HCT116 (cell line): ENCODE data around the gene ARL4A. TPM values are rescaled to one million over a fixed set of nuclear protein-coding genes. Genes with fewer than 3 reads are reported as not detected.

Experiments used
- ATAC-seq: fragments of 200-7000 bp; cut with Tn5 transposase; 2 replicates; pipeline ENCODE4 v1.9.1; 2020; ENCODE audit warnings: mild to moderate bottlenecking, moderate library complexity
- BruUV-seq: library from RNA; stranded (reverse); fragments of 400-500 nt; replicated peaks from 2 replicates; lab custom pipeline; 2021; lab: Mats Ljungman, UMichigan
- CTCF ChIA-PET: fragments of 300-600 bp; sonication (Branson Sonifier 250); formaldehyde crosslinking; loops from one replicate; lab custom pipeline; 2021; ENCODE audit warnings: antibody characterized with exemption; lab: Charles Lee
- POLR2A ChIA-PET: fragments of 300-600, 350-600 bp; sonication (Branson Sonifier 250); formaldehyde crosslinking; loops from one replicate; lab custom pipeline; 2021; ENCODE audit warnings: antibody characterized with exemption; lab: Charles Lee
- RAD21 ChIA-PET, 2 experiments: fragments of 300-600 bp; sonication (Branson Sonifier 250); formaldehyde crosslinking; loops; one replicate each; lab custom pipeline; 2023; ENCODE audit warnings: low total read pairs in 2 of 2; ENCODE audit not compliant: uncharacterized antibody in 2 of 2, unreplicated experiment in 2 of 2, low non-redundant PET in 1 of 2; lab: Charles Lee
- DNase-seq: peaks from one replicate; pipeline ENCODE4 v3.0.0-alpha.2; 2010; ENCODE audit warnings: low read depth, low spot score
- H2AFZ ChIP-seq: fragments of 200-600 bp; shearing (Covaris generic), sonication (generic); 2 replicates; pipeline ENCODE4 v1.6.1; 2017; ENCODE audit warnings: low read depth, mixed run types, mixed read lengths, antibody characterized with exemption, low read length; ENCODE audit not compliant: poor library complexity, severe bottlenecking
- H3K27ac ChIP-seq: 2 replicates; pipeline ENCODE4 v1.5.1; 2012; ENCODE audit warnings: low read depth, low read length
- H3K27me3 ChIP-seq: fragments of 200-600 bp; sonication (generic); 2 replicates; pipeline ENCODE4 v1.6.1; 2016; ENCODE audit warnings: mixed run types, low read length, mixed read lengths; ENCODE audit not compliant: insufficient read depth
- H3K36me3 ChIP-seq, 2 experiments: fragments of 200-500 bp in 1 of 2; fragments of 200-600 bp in 1 of 2; sonication (Bioruptor generic) in 1 of 2; sonication (generic) in 1 of 2; 2 replicates each; pipeline versions ENCODE4 v1.5.1 to v1.6.1; 2014 to 2016; ENCODE audit warnings: low read length in 2 of 2, inconsistent platforms in 1 of 2, mixed read lengths in 1 of 2, mixed run types in 1 of 2; ENCODE audit not compliant: insufficient read depth in 2 of 2, control insufficient read depth in 1 of 2
- H3K4me1 ChIP-seq, 2 experiments: fragments of 200-600 bp in 1 of 2; sonication (generic) in 1 of 2; 2 replicates each; pipeline versions ENCODE4 v1.5.1 to v1.6.1; 2012 to 2017; ENCODE audit warnings: low read length in 2 of 2, inconsistent platforms in 1 of 2, mild to moderate bottlenecking in 1 of 2, mixed read lengths in 1 of 2, mixed run types in 1 of 2, moderate library complexity in 1 of 2; ENCODE audit not compliant: insufficient read depth in 2 of 2, control insufficient read depth in 1 of 2
- H3K4me2 ChIP-seq: fragments of 200-600 bp; sonication (generic); 2 replicates; pipeline ENCODE4 v1.6.1; 2017; ENCODE audit warnings: mixed run types, low read length, mixed read lengths
- H3K4me3 ChIP-seq, 2 experiments: fragments of 200-600 bp in 1 of 2; sonication (generic) in 1 of 2; replicated peaks in 1 of 2; 2 replicates each; pipeline ENCODE4 v1.5.1; 2011 to 2016; ENCODE audit warnings: low read length in 2 of 2, control low read depth in 1 of 2, low read depth in 1 of 2, mild to moderate bottlenecking in 1 of 2, mixed read lengths in 1 of 2, mixed run types in 1 of 2
- H3K79me2 ChIP-seq: fragments of 200-600 bp; sonication (generic); 2 replicates; pipeline ENCODE4 v1.6.1; 2017; ENCODE audit warnings: mild to moderate bottlenecking, mixed run types, low read length, moderate library complexity, mixed read lengths; ENCODE audit not compliant: insufficient read depth
- H3K9ac ChIP-seq: fragments of 200-600 bp; sonication (generic); 2 replicates; pipeline ENCODE4 v1.6.1; 2016; ENCODE audit warnings: low read length, mixed read lengths
- H3K9me2 ChIP-seq: fragments of 200-600 bp; sonication (generic), shearing (Covaris generic); 2 replicates; pipeline ENCODE4 v1.6.1; 2017; ENCODE audit warnings: mixed run types, mild to moderate bottlenecking, moderate library complexity; ENCODE audit not compliant: insufficient read depth
- H3K9me3 ChIP-seq, 2 experiments: fragments of 200-500 bp in 1 of 2; fragments of 200-600 bp in 1 of 2; sonication (Bioruptor generic) in 1 of 2; sonication (generic) in 1 of 2; 2 replicates each; pipeline ENCODE4 v1.6.1; 2014 to 2017; ENCODE audit warnings: low read length in 2 of 2, mixed read lengths in 2 of 2, inconsistent platforms in 1 of 2, low read depth in 1 of 2, mild to moderate bottlenecking in 1 of 2, mixed run types in 1 of 2, moderate library complexity in 1 of 2; ENCODE audit not compliant: control insufficient read depth in 1 of 2, insufficient read depth in 1 of 2
- H4K20me1 ChIP-seq: fragments of 200-600 bp; sonication (generic), shearing (Covaris generic); 2 replicates; pipeline ENCODE4 v1.6.1; 2017; ENCODE audit warnings: mixed run types, mild to moderate bottlenecking, moderate library complexity; ENCODE audit not compliant: insufficient read depth
- CEBPB ChIP-seq: IDR thresholded peaks from 2 replicates; pipeline ENCODE4 v1.6.1; 2012; ENCODE audit warnings: low read depth
- CTCF ChIP-seq, 3 experiments: fragments of 200-600 bp in 1 of 3; sonication (generic) in 1 of 3; IDR thresholded peaks in 2 of 3; conservative IDR thresholded peaks in 1 of 3; 2 replicates each; pipeline ENCODE4 v1.5.1; 2012 to 2017; ENCODE audit warnings: low read depth in 2 of 3, low read length in 2 of 3, antibody characterized with exemption in 1 of 3, borderline replicate concordance in 1 of 3, control low read depth in 1 of 3, mild to moderate bottlenecking in 1 of 3, mixed read lengths in 1 of 3, mixed run types in 1 of 3, moderate library complexity in 1 of 3; ENCODE audit not compliant: insufficient read depth in 1 of 3
- ELF1 ChIP-seq: IDR thresholded peaks from 2 replicates; pipeline ENCODE4 v1.6.1; 2012; ENCODE audit warnings: low read depth, borderline replicate concordance
- EZH2 ChIP-seq: fragments of 200-600 bp; sonication (generic); IDR thresholded peaks from 2 replicates; pipeline ENCODE4 v1.6.1; 2017; ENCODE audit warnings: antibody characterized with exemption, mixed run types
- FOSL1 ChIP-seq: IDR thresholded peaks from 2 replicates; pipeline ENCODE4 v1.6.1; 2012; ENCODE audit warnings: low read depth
- JUND ChIP-seq: IDR thresholded peaks from 2 replicates; pipeline ENCODE4 v1.6.1; 2012
- POLR2A ChIP-seq: IDR thresholded peaks from 2 replicates; pipeline ENCODE4 v1.7.0; 2011; ENCODE audit warnings: borderline replicate concordance; ENCODE audit not compliant: insufficient read depth, insufficient read length; ENCODE audit errors: extremely low read depth
- POLR2AphosphoS5 ChIP-seq: IDR thresholded peaks from 2 replicates; pipeline ENCODE4 v1.6.1; 2011; ENCODE audit warnings: mild to moderate bottlenecking, low read depth, low read length, moderate library complexity
- RAD21 ChIP-seq: IDR thresholded peaks from 2 replicates; pipeline ENCODE4 v1.6.1; 2012; ENCODE audit warnings: low read depth, mild to moderate bottlenecking
- SRF ChIP-seq: IDR thresholded peaks from 2 replicates; pipeline ENCODE4 v1.6.1; 2012; ENCODE audit warnings: low read depth
- TCF7L2 ChIP-seq: IDR thresholded peaks from 2 replicates; pipeline ENCODE4 v1.7.0; 2011; ENCODE audit warnings: borderline replicate concordance, inconsistent platforms; ENCODE audit not compliant: insufficient read depth, insufficient read length; ENCODE audit errors: extremely low read depth
- YY1 ChIP-seq: IDR thresholded peaks from 2 replicates; pipeline ENCODE4 v1.6.1; 2011; ENCODE audit warnings: low read length, low read depth, moderate library complexity, mild to moderate bottlenecking; ENCODE audit not compliant: insufficient replicate concordance; ENCODE audit errors: extremely low read depth
- ZBTB33 ChIP-seq: IDR thresholded peaks from 2 replicates; pipeline ENCODE4 v1.6.1; 2011; ENCODE audit warnings: mild to moderate bottlenecking, low read length, moderate library complexity; ENCODE audit not compliant: insufficient replicate concordance; ENCODE audit errors: extremely low read depth
- ZFX ChIP-seq: fragments of 450-650 bp; IDR thresholded peaks from 2 replicates; pipeline ENCODE4 v1.6.1; 2017
- ZNF274 ChIP-seq: fragments of 200-500 bp; sonication (Bioruptor generic); IDR thresholded peaks from 2 replicates; pipeline ENCODE4 v1.6.1; 2014; ENCODE audit warnings: mild to moderate bottlenecking, low read depth, low read length, inconsistent platforms
- intact Hi-C: fragments of 100-400 bp; cut with micrococcal nuclease; formaldehyde crosslinking; loops from 2 replicates; pipeline ENCODE4 v1.10.0; 2022
- total RNA-seq: library from RNA; stranded (reverse); gene quantifications from one replicate; pipeline ENCODE4 v1.2.1, GENCODE V29; 2021; ENCODE audit not compliant: unreplicated experiment

ARL4A gene
- total RNA-seq, 1 experiment from 2014 or later, result 44.6 TPM

- Histone ChIP-seq H3K4me3 (peak overlapping the region in 1 of 2 experiments; percentile 31; a peak in 1 of 4 replicates), H3K27me3 (no peaks in the 10 kb centered on the region), H3K4me1 (peaks cover 23 to 32% of the 10 kb centered on the region in 2 experiments; a peak in 3 of 4 replicates), H3K27ac (peak overlapping the region; percentile 55), H3K9ac (peak overlapping the region; percentile 36; the same call in 1 of the 2 replicates), H4K20me1 (no peaks in the 10 kb centered on the region), H3K79me2 (no peaks in the 10 kb centered on the region), H3K9me2 (no peaks in the 10 kb centered on the region), H2AFZ (no peak overlapping the region), H3K36me3 (no peaks in the 10 kb centered on the region), H3K4me2 (peak overlapping the region; percentile 59), H3K9me3 (no peaks in the 10 kb centered on the region)
- ChIA-PET RAD21 (interaction anchor here (0.6 to 0.7 kb wide), 2 partner anchors 57 to 1273 kb away, joined by 3 read pairs; partner anchors contain the start of gene ETV1 (in 1 of the 2)), CTCF (interaction anchor here (1.2 kb wide), 1 partner anchor 29 kb away, joined by 3 read pairs; the partner anchor contains the start of gene ARL4A), POLR2A (no interaction called here)
- BruUV-seq, result TSS peak; percentile 90
- TF ChIP-seq RAD21, result no peak
- DNase-seq (no peak), ATAC-seq (no peak)
- intact Hi-C loops, result no loop called here
These were observed 28.8 kb downstream of the ARL4A start for GRCh38 chr7:12716134-12716681.

- H3K36me3 ChIP-seq, result no peaks in the 10 kb centered on the region
- H2AFZ ChIP-seq, result no peak overlapping the region
- no peak overlapping the region for H3K9ac ChIP-seq
- no peaks in the 10 kb centered on the region for H3K9me2 ChIP-seq
- H3K27me3 ChIP-seq, result no peaks in the 10 kb centered on the region
- ChIA-PET CTCF (interaction anchor here (1.2 kb wide), 1 partner anchor 30 kb away, joined by 3 read pairs; the partner anchor contains the start of gene ARL4A), POLR2A (no interaction called here), RAD21 (interaction anchor here in 1 of 2 experiments (0.7 kb wide), 1 partner anchor 1273 kb away, joined by 3 read pairs; the partner anchor contains the start of gene ETV1)
- H3K9me3 ChIP-seq, result no peaks in the 10 kb centered on the region
- H3K79me2 ChIP-seq, result no peaks in the 10 kb centered on the region
- ATAC-seq (no peak), DNase-seq (no peak)
- H3K4me2 ChIP-seq, result no peak overlapping the region
- no peak overlapping the region for H3K4me3 ChIP-seq
- H3K4me1 ChIP-seq, result peaks cover 23 to 32% of the 10 kb centered on the region in 2 experiments; a peak in 3 of 4 replicates
- peak overlapping the region; percentile 55; the same call in 1 of the 2 replicates for H3K27ac ChIP-seq
- H4K20me1 ChIP-seq, result no peaks in the 10 kb centered on the region
- intact Hi-C loops, result no loop called here
- BruUV-seq, result no TSS peak
- no peak for TF ChIP-seq CTCF (IDR thresholded peaks at IDR 0.05 in 2 of 3, conservative IDR thresholded peaks at IDR 0.05 in 1 of 3; ENCODE audit: borderline replicate concordance in 1 of 3, insufficient read depth in 1 of 3, low read depth in 2 of 3, low read length in 2 of 3)
- TF ChIP-seq CEBPB, result no peak
- no peak for TF ChIP-seq POLR2AphosphoS5
- TF ChIP-seq EZH2, result no peak
- no peak for TF ChIP-seq ELF1
- no peak for TF ChIP-seq RAD21
- no peak for TF ChIP-seq TCF7L2
- no peak for TF ChIP-seq FOSL1
- no peak for TF ChIP-seq ZBTB33
- TF ChIP-seq SRF, result no peak
- TF ChIP-seq ZFX, result no peak
- no peak for TF ChIP-seq YY1
- TF ChIP-seq POLR2A, result no peak
- TF ChIP-seq ZNF274, result no peak
- TF ChIP-seq JUND, result no peak
These were observed 29.3 kb downstream of the ARL4A start for GRCh38 chr7:12716722-12717121.
